SK-N-SH (cell line): ENCODE results near the gene BSN.
"Not testable (repeated sequence)": the region's sequence is repeated elsewhere in the genome, so short reads cannot be mapped to it uniquely, and the experiment has no call there.

Experiments
- EZH2phosphoT487 ChIP-seq: fragments of 200-600 bp; sonication (generic); IDR thresholded peaks from 2 replicates; pipeline ENCODE4 v1.6.1; 2017; ENCODE audit warnings: low read depth, mixed run types, mild to moderate bottlenecking, antibody characterized with exemption, moderate library complexity, borderline replicate concordance
- RAD21 ChIP-seq: IDR thresholded peaks from 2 replicates; pipeline ENCODE4 v1.6.1; 2012; ENCODE audit warnings: mild to moderate bottlenecking, low read length

GRCh38 chr3:49686346-49686745 lies 132.1 kb downstream of the BSN start:
- not testable (repeated sequence) for TF ChIP-seq EZH2phosphoT487, RAD21
